RWPE1 (cell line): ENCODE results near the gene SNPH.
A peak's percentile ranks its signal among the peaks of the same experiment; 100 is the strongest.
"Not testable (repeated sequence)": the region's sequence is repeated elsewhere in the genome, so short reads cannot be mapped to it uniquely, and the experiment has no call there.

ENCODE experiments used
- CTCF ChIA-PET: fragments of 350-600 bp; sonication (Branson Sonifier 250); formaldehyde crosslinking; extraction: SDS; loops from one replicate; lab custom pipeline; 2021; lab: Yijun Ruan, JAX
- POLR2A ChIA-PET: fragments of 400-600 bp; formaldehyde crosslinking; extraction: SDS; loops from one replicate; lab custom pipeline; 2020; ENCODE audit warnings: antibody characterized with exemption; ENCODE audit not compliant: low non-redundant PET; lab: Yijun Ruan, JAX
- DNase-seq: peaks from one replicate; pipeline ENCODE4 v3.0.0; 2012; ENCODE audit warnings: low spot score
- H3K27ac ChIP-seq: fragments of 450-650 bp; 2 replicates; pipeline ENCODE4 v1.5.1; 2017
- TF ChIP-seq, protein P1 (sequence below): fragments of 450-650 bp; conservative IDR thresholded peaks from 2 replicates; pipeline ENCODE4 v1.5.1; 2017; ENCODE audit warnings: low read depth, mild to moderate bottlenecking

The SNPH gene, protein sequence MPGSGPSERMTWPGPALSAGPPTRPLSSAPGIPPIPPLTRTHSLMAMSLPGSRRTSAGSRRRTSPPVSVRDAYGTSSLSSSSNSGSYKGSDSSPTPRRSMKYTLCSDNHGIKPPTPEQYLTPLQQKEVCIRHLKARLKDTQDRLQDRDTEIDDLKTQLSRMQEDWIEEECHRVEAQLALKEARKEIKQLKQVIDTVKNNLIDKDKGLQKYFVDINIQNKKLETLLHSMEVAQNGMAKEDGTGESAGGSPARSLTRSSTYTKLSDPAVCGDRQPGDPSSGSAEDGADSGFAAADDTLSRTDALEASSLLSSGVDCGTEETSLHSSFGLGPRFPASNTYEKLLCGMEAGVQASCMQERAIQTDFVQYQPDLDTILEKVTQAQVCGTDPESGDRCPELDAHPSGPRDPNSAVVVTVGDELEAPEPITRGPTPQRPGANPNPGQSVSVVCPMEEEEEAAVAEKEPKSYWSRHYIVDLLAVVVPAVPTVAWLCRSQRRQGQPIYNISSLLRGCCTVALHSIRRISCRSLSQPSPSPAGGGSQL

DNA sequence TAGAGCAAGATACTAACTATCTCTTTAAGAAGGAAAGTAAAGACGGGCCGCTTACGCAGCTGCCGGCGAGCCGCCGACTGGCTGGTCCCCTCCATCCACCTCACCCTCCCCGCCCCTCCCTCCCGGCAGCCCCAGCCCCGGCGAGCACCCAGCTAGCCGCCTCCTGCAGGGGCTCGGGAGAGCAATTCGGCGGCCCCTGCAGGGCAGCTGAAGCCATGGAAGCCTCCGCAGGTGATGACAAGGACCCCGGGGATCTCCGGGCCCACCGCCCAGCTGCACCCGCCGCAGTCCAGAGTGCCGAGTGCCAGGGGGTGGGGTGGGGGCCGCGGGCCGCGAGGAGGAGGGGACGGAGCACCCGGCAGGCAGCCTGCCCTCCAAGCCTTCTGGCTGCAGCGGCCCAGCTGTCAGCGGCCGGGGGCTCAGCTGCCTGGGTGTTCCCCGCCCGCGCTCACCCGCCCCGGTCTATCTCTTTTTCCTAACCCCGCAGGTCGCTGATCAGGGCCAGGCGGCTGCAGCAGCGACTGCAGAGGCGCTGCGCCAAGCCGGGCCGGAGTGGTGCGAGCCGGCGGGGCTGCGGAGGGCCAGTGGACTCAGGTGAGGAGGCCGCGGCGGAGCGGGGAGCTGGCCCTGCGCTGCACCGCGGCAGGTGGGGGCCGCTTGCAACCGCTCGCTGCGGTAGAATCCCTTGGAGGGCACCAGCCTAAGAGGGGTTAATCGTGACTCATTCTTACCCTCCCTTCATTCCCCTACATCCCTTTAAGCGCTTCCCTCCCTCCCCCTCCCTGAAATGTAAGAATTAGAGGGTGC is at the start of gene SNPH:
TSS of gene SNPH (plus strand) at position 128 of the 807 bp plus-strand sequence. CDS start 29,946 bp downstream, outside the sequence.
- H3K27ac ChIP-seq = peak within 1 kb of the TSS; percentile 42
- ChIA-PET POLR2A (no interaction called here), CTCF (interaction anchor here (0.6 kb wide), 2 partner anchors 201 to 1448 kb away, joined by 3 to 4 read pairs; partner anchors contain the start of gene NSFL1C)
- TF ChIP-seq, protein P1, sequence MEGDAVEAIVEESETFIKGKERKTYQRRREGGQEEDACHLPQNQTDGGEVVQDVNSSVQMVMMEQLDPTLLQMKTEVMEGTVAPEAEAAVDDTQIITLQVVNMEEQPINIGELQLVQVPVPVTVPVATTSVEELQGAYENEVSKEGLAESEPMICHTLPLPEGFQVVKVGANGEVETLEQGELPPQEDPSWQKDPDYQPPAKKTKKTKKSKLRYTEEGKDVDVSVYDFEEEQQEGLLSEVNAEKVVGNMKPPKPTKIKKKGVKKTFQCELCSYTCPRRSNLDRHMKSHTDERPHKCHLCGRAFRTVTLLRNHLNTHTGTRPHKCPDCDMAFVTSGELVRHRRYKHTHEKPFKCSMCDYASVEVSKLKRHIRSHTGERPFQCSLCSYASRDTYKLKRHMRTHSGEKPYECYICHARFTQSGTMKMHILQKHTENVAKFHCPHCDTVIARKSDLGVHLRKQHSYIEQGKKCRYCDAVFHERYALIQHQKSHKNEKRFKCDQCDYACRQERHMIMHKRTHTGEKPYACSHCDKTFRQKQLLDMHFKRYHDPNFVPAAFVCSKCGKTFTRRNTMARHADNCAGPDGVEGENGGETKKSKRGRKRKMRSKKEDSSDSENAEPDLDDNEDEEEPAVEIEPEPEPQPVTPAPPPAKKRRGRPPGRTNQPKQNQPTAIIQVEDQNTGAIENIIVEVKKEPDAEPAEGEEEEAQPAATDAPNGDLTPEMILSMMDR = no peak
- peak; percentile 75 for DNase-seq

DNA sequence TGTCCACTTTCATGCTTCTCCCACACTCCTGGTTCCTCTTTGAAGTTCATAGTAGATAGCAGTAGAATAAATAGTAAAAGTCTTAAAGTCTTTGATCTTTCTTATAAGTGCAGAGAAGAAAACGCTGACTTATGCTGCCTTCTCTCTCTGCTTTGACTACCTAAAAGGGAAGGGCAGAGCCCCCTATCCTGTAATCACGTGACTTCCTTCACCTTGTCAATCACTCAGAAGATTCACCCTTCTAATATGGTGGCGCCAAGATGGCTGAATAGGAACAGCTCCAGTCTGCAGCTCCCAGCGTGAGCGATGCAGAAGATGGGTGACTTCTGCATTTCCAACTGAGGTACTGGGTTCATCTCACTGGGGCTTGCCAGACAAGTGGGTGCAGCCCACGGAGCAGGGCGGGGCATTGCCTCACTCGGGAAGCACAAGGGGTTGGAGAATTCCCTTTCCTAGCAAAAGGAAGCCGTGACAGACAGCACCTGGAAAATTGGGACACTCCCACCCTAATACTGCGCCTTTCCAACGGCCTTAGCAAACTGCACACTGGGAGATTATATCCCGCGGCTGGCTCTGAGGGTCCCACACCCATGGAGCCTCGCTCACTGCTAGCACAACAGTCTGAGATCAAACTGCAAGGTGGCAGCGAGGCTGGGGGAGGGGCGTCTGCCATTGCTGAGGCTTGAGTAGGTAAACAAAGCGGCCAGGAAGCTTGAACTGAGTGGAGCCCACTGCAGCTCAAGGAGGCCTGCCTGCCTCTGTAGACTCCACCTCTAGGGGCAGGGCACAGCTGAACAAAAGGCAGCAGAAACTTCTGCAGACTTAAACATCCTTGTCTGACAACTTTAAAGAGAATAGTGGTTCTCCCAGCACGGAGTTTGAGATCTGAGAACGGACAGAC is 49.3 kb upstream of the SNPH start:
- POLR2A ChIA-PET, CTCF ChIA-PET, H3K27ac ChIP-seq, DNase-seq: not testable (repeated sequence)

DNA sequence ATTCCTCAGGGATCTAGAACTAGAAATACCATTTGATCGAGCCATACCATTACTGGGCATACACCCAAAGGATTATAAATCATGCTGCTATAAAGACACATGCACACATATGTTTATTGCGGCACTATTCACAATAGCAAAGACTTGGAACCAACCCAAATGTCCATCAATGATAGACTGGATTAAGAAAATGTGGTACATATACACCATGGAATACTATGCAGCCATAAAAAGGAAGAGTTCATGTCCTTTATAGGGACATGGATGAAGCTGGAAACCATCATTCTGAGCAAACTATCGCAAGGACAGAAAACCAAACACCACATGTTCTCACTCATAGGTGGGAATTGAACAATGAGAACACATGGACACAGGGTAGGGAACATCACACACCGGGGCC is 43.3 kb upstream of the SNPH start:
- DNase-seq, H3K27ac ChIP-seq, POLR2A ChIA-PET, CTCF ChIA-PET: not testable (repeated sequence)

DNA sequence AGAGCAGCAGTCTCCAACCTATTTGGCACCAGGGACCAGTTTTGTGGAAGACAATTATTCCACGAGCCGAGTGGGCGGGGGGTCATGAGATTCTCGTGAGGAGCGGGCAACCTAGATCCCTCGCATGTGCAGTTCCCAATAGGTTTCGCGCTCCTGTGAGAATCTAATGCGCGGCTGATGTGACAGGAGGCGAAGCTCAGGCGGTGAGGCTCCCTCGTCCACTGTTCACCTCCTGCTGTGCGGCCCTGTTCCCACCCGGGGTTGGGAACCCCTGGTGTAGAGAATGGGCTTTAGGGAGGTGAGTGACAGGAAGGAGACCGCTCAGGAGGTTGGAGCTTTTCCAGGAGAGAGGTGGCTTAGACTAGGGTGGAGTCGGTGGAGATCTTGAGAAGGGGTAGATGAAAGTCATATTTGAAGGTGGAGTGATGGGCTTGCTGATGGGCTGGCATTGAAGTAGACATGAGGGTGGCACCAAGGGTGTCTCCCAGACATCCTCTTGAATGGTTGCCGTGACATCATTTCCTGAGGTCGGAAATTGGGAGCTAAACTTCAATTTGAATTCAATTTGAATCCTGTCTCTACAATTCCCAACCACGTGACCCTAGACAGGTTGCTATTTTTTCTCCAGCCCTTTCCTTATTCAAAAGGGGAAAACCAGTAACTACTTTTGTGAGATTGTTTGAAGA is 41.7 kb upstream of the SNPH start:
- DNase-seq = no peak
- POLR2A ChIA-PET = no interaction called here
- H3K27ac ChIP-seq = no peak overlapping the region
- TF ChIP-seq, protein P1 = no peak
- CTCF ChIA-PET = interaction anchor here (0.6 to 0.8 kb wide), 3 partner anchors 11 to 246 kb away, joined by 3 to 4 read pairs (median 3); no protein-coding TSS in a partner anchor

DNA sequence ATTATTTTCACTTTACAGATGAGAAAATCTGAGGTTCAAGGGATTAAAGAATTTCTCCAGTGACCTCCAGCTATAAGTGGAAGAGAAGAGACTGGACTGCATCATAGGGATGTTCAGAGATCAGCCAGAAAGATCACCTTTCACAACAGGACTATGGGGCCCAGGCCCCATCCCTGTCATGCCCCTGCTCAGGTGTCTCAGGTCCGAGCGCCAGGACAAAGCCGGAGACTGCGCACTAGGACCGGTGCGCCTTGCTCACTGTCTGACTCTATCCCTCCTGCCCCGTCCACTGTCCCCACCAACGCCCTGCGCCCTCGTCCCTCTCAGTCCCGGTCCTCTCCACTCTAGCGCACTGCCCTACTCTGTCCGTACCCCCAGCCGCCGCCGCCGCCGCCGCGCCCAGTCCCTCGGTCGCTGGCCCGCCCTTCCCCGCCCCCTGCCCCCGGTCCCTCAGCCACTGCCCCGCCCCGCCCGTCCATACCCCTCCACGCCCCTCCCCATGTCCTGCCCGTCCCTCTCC is 40.8 kb upstream of the SNPH start:
- ChIA-PET CTCF (interaction anchor here (0.6 to 1.4 kb wide), 5 partner anchors 12 to 245 kb away, joined by 3 to 4 read pairs (median 3); no protein-coding TSS in a partner anchor), POLR2A (no interaction called here)
- H3K27ac ChIP-seq = peak overlapping the region; percentile 40; the same call in 1 of the 2 replicates
- no peak for DNase-seq
- TF ChIP-seq, protein P1 = no peak

DNA sequence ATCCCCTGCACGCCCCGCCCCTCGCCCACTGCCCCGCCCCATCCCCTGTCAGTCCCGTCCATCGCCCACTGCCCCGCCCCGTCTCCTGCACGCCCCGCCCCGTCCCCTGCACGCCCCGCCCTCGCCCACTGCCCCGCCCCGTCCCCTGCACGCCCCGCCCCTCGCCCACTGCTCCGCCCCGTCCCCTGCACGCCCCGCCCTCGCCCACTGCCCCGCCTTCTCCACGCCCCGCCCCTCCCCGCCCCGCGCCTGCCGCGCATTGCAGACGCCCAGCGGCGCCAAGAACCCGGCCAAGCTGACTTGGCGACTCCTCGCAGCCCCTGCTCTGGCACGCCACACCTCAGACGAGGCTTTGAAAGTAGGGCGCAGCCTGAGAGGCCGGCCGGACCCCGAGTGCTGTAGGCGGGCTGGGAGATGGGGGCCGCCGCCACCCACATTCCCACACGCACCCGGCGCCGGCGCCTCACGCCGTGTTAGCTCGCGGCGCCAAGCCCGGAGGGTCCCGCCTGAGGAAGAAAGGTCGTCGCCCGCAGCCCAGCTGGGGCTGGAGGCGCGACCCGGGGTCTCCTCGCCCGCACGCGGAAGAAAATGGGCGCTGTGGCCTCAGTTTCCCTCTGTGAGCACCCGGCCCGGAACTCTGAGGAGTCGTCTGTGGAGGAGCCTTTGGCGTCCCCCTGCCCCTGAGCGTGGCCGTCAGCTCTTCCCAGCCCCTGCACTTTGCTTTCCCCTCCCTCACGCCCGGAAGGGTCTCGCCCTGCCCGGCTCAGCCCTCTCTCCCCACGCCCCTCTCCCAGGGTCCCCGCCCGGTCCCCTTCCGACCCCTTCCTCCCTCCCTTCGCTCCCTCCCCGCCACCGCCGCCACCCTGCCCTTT is 40.1 kb upstream of the SNPH start, which contains the start of gene RAD21L1:
TSS of gene RAD21L1 (plus strand) at position 262 of the 872 bp plus-strand sequence. CDS start 2,410 bp downstream, outside the sequence.
- peak; percentile 96 for DNase-seq
- H3K27ac ChIP-seq = peak within 1 kb of the TSS; percentile 40; the same call in 1 of the 2 replicates
- TF ChIP-seq, protein P1 = no peak
- ChIA-PET CTCF (interaction anchor here (1.0 to 1.4 kb wide), 3 partner anchors 13 to 278 kb away, joined by 3 to 4 read pairs (median 4); no protein-coding TSS in a partner anchor), POLR2A (no interaction called here)
